HAP-1 (cell line): Measurements from ENCODE around the gene NFIA.

ENCODE experiments used
- DNase-seq, 2 experiments: peaks; one replicate each; pipeline ENCODE4 v3.0.0-alpha.2; 2016 to 2020; ENCODE audit warnings: low spot score in 2 of 2
- H3K27me3 ChIP-seq: fragments of 250-450 bp; sonication (Bioruptor Pico); 2 replicates; pipeline ENCODE4 v1.5.1; 2020; ENCODE audit warnings: low read depth, mild to moderate bottlenecking, moderate library complexity
- H3K36me3 ChIP-seq: fragments of 250-450 bp; sonication (Bioruptor Pico); replicated peaks from 2 replicates; pipeline ENCODE4 v1.5.1; 2020; ENCODE audit warnings: mild to moderate bottlenecking
- H3K4me1 ChIP-seq: fragments of 250-450 bp; sonication (Bioruptor Pico); 2 replicates; pipeline ENCODE4 v1.5.1; 2020; ENCODE audit warnings: mild to moderate bottlenecking
- H3K4me3 ChIP-seq: fragments of 250-450 bp; sonication (Bioruptor Pico); 2 replicates; pipeline ENCODE4 v1.5.1; 2020; ENCODE audit warnings: mild to moderate bottlenecking, moderate library complexity
- H3K9me3 ChIP-seq: fragments of 250-450 bp; sonication (Bioruptor Pico); 2 replicates; pipeline ENCODE4 v1.5.1; 2020; ENCODE audit warnings: mild to moderate bottlenecking, moderate library complexity
- in situ Hi-C: fragments of 300-500 bp; cut with MboI; formaldehyde crosslinking; loops from 3 replicates; pipeline ENCODE4 v1.14.3; 2020; ENCODE audit warnings: low sequenced_read_pairs, inconsistent platforms, mixed read lengths

NFIA gene

GRCh38 chr1:61082311-61083012, at the start of gene NFIA:
Gene NFIA (plus strand): TSS chr1:61082561.
- Histone ChIP-seq H3K27me3 (no peaks in the 10 kb centered on the region), H3K4me3 (peak within 1 kb of the TSS; percentile 55), H3K36me3 (no peaks in the 10 kb centered on the region), H3K4me1 (peaks cover 48% of the 10 kb centered on the region), H3K9me3 (no peaks in the 10 kb centered on the region)
- in situ Hi-C loops = no loop called here
- DNase-seq = peak; percentile 76 to 77

GRCh38 chr1:61035880-61036279, 46.5 kb upstream of the NFIA start:
- H3K4me1 ChIP-seq = no peaks in the 10 kb centered on the region
- in situ Hi-C loops = no loop called here

GRCh38 chr1:61042466-61043009, 39.8 kb upstream of the NFIA start:
- DNase-seq = no peak
- H3K4me3 ChIP-seq = peak overlapping the region; percentile 5; the same call in 1 of the 2 replicates
- in situ Hi-C loops = no loop called here

More at GRCh38 chr1:61035880-61036279, 46.5 kb upstream of the NFIA start:
- no peaks in the 10 kb centered on the region for H3K36me3 ChIP-seq
- DNase-seq = no peak
- no peak overlapping the region for H3K4me3 ChIP-seq
- H3K9me3 ChIP-seq = no peaks in the 10 kb centered on the region
- no peaks in the 10 kb centered on the region for H3K27me3 ChIP-seq

GRCh38 chr1:61043010-61043820, 39.1 kb upstream of the NFIA start:
- Histone ChIP-seq H3K9me3 (no peaks in the 10 kb centered on the region), H3K27me3 (peaks cover 4% of the 10 kb centered on the region; the same call in 1 of the 2 replicates), H3K4me1 (no peaks in the 10 kb centered on the region), H3K4me3 (peak overlapping the region; percentile 5; the same call in 1 of the 2 replicates), H3K36me3 (no peaks in the 10 kb centered on the region)
- in situ Hi-C loops = no loop called here
- DNase-seq = peak; percentile 27 to 89

More at GRCh38 chr1:61042466-61043009, 39.8 kb upstream of the NFIA start:
- Histone ChIP-seq H3K4me1 (no peaks in the 10 kb centered on the region), H3K27me3 (peaks cover 4% of the 10 kb centered on the region; the same call in 1 of the 2 replicates), H3K36me3 (no peaks in the 10 kb centered on the region), H3K9me3 (no peaks in the 10 kb centered on the region)

DNA sequence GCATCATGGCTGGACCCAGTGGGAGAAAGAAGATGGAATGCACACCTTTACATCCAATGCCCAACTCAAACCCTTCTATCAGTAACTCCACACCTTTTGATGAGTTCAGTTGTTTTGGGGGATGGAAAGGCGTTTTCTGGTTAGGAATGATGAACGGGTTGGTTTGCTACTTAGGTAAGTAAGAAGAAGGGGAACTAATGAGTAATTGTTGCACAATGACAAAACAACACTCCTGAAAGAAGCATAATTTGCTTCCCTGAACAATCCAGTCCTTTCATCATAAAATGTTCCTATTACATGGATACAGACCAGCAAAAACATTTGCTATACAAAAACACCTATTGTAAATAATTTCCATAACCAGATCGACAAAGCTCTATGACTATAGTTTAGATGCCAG, 35.9 kb upstream of the NFIA start:
- in situ Hi-C loops = loop anchor here (5.0 kb wide), 1 partner anchor 69 kb away; no protein-coding TSS in a partner anchor
- Histone ChIP-seq H3K4me1 (peaks cover 4% of the 10 kb centered on the region; the same call in 1 of the 2 replicates), H3K36me3 (no peaks in the 10 kb centered on the region), H3K4me3 (no peak overlapping the region), H3K9me3 (no peaks in the 10 kb centered on the region), H3K27me3 (peaks cover 4% of the 10 kb centered on the region; the same call in 1 of the 2 replicates)
- DNase-seq = no peak

GRCh38 chr1:61047061-61047460, 35.3 kb upstream of the NFIA start:
- H3K4me1 ChIP-seq = peaks cover 4% of the 10 kb centered on the region; the same call in 1 of the 2 replicates
- no peak for DNase-seq
- peaks cover 3% of the 10 kb centered on the region; the same call in 1 of the 2 replicates for H3K27me3 ChIP-seq
- H3K9me3 ChIP-seq = no peaks in the 10 kb centered on the region
- no peaks in the 10 kb centered on the region for H3K36me3 ChIP-seq
- H3K4me3 ChIP-seq = no peak overlapping the region
- in situ Hi-C loops = loop anchor here (5.0 kb wide), 1 partner anchor 70 kb away; no protein-coding TSS in a partner anchor

DNA sequence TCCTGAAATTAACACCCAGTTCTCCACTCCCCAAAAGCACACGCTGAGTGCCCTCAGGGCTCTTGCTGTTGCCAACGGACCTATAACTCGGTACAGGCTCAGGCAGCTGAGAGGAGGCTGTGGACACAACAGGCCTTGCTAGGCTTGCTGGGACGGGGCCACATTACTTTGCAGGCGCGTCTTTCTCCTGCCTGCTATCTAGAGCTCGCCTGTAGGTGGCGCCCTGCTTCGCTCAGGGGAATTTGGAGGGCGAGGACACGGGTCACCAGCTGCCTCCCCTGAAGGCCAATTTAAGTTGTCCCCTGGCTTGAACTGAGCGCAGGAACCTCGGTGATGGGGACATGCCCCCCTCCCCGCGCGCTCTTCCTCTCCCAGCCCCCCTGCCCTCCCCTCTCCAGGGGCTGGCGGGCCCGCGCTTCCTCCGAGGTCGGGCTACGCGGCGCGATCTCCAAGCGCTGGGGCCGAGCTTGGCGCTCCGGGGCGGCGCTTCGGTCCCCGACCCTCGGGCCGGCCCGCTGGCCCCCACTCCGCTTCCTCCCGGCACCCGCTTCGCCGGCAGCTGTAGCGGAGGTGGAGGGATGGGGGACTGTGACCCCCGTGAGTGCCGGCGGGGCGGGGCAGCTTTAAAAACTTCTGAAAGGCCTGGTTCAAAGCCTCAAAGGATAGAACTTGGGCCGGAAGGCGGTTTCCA, 32.4 kb upstream of the NFIA start:
- Histone ChIP-seq H3K9me3 (no peaks in the 10 kb centered on the region), H3K4me3 (peak overlapping the region; percentile 64), H3K27me3 (no peaks in the 10 kb centered on the region), H3K4me1 (peaks cover 4% of the 10 kb centered on the region; the same call in 1 of the 2 replicates), H3K36me3 (no peaks in the 10 kb centered on the region)
- in situ Hi-C loops = loop anchor here (5.0 to 25.0 kb wide), 2 partner anchors 73 to 287 kb away; no protein-coding TSS in a partner anchor
- peak; percentile 85 to 95 for DNase-seq

GRCh38 chr1:61050541-61051442, 31.6 kb upstream of the NFIA start:
- H3K27me3 ChIP-seq = no peaks in the 10 kb centered on the region
- peaks cover 5% of the 10 kb centered on the region; the same call in 1 of the 2 replicates for H3K4me1 ChIP-seq
- in situ Hi-C loops = loop anchor here (25.0 kb wide), 1 partner anchor 287 kb away; no protein-coding TSS in a partner anchor
- peak in 1 of 2 experiments; percentile 56 for DNase-seq
- H3K36me3 ChIP-seq = no peaks in the 10 kb centered on the region
- peak overlapping the region; percentile 64 for H3K4me3 ChIP-seq
- H3K9me3 ChIP-seq = no peaks in the 10 kb centered on the region

DNA sequence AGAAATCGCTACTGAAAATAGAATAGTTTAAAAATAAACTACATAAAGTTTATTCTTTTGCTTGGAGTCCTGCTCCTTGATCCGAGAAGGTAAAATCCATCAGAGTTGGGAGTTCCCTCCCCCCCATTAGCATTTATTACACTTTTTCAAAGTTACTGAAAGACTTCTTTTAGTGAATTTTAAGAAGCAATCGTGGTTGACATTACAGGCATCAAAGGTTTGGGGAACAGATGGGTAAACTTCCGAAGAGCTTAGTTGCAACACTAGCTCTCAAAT, 31.0 kb upstream of the NFIA start:
- Histone ChIP-seq H3K4me1 (peaks cover 8% of the 10 kb centered on the region), H3K4me3 (peak overlapping the region; percentile 64)
- in situ Hi-C loops = loop anchor here (25.0 kb wide), 1 partner anchor 286 kb away; no protein-coding TSS in a partner anchor

DNA sequence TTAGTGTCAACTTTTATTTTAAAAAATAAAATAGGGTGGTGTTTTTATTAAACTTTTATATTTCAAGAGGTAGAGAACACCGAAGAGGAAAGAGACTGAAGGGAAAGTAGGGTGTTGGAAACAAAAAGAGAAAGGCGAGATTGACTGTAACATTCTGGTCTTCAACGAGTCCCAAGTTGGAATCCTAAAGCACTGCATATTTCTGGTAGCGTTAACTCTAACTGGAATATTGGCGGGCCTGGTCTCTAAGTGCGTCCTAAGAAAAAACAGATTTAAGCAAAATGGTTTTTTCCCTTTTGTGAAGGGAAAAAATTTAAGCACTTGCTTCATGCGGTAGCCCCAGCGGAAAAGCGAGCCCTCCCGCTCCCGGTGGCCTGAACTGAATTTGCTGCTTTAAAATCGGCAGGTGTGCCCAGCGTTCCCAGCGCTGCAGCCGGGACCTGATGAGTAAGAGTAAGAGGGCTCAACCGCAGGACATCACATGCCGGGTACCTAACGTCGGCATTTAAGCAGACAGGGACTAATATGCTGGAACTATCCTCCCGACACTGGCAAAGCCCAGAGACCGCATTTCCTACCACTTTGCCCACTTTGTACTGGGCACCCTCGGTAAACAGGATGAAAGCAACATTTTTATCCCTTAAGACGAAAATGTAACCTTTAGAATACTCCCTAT, 30.5 kb upstream of the NFIA start:
- no peak overlapping the region for H3K4me3 ChIP-seq
- H3K36me3 ChIP-seq = no peaks in the 10 kb centered on the region
- in situ Hi-C loops = loop anchor here (25.0 kb wide), 1 partner anchor 285 kb away; no protein-coding TSS in a partner anchor
- H3K27me3 ChIP-seq = no peaks in the 10 kb centered on the region
- no peaks in the 10 kb centered on the region for H3K9me3 ChIP-seq
- peaks cover 12% of the 10 kb centered on the region for H3K4me1 ChIP-seq
- DNase-seq = no peak

More for the DNA sequence above, 31.0 kb upstream of the NFIA start:
- DNase-seq = no peak
- Histone ChIP-seq H3K9me3 (no peaks in the 10 kb centered on the region), H3K36me3 (no peaks in the 10 kb centered on the region), H3K27me3 (no peaks in the 10 kb centered on the region)

DNA sequence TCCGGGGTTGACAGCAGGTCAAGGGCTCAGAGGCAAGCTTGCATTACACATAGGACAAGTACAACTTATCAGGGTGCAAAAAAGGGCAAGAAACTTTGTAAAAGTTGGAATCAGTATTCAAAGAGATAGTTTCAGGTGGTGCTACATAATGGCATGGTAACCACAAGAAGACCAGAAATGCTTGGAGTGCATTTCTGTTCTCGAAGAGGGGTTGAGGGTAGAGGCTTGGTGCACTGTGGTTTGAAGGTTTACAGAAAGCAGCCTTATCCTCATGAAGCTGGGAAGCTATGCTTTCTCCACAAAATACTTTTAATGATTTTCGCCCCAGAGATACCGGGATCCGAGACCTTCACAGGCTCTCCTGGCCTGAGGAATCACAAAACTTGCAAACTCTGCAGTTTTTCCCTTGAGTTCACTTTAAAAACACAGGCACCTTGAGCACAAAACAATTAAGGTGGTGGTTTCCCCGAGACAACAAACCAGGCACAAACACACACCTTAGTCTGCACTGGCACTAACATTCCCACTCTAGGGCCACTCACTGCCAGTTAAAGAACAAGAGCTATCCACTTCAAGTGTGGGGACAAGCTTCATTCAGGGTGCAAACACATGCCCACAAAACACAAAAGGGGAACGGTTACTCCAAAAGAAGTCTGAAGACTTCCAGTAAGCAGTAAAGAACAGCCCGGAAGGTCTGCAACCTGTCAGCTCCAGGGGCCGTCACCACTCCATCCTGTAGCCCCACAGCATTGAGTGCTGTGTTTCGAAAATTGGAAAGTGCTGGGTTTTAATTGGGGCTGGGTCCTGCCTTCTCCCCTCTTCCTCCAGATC, 29.8 kb upstream of the NFIA start:
- H3K9me3 ChIP-seq = no peaks in the 10 kb centered on the region
- DNase-seq = no peak
- peaks cover 12% of the 10 kb centered on the region for H3K4me1 ChIP-seq
- in situ Hi-C loops = loop anchor here (25.0 kb wide), 1 partner anchor 285 kb away; no protein-coding TSS in a partner anchor
- H3K27me3 ChIP-seq = no peaks in the 10 kb centered on the region
- no peaks in the 10 kb centered on the region for H3K36me3 ChIP-seq
- H3K4me3 ChIP-seq = no peak overlapping the region
